ENCODE measurements around the gene IFNAR2. TPM values are rescaled to one million over a fixed set of nuclear protein-coding genes. Genes with fewer than 3 reads are reported as not detected.
"Not testable (repeated sequence)": the region's sequence is repeated elsewhere in the genome, so short reads cannot be mapped to it uniquely, and the experiment has no call there.

IFNAR2 gene
- total RNA-seq, 2 experiments from 2014 or later: 68.3 to 77.6 TPM

- ATAC-seq (ENCODE audit: low read depth); H3K9me3 Mint-ChIP-seq; H3K27me3 Mint-ChIP-seq; DNase-seq: not testable (repeated sequence)
- POLR2A ChIA-PET: interaction anchor here (0.6 to 1.6 kb wide), 3 partner anchors 35 to 468 kb away, joined by 4 to 6 read pairs (median 5); partner anchors contain the start of genes IFNAR1 and PAXBP1
- Mint-ChIP-seq H3K4me1 (peaks cover 67% of the 10 kb centered on the region), H3K36me3 (peaks cover 46% of the 10 kb centered on the region), H3K27ac (peak overlapping the region; percentile 89), H3K4me3 (peak overlapping the region; percentile 69)
These were observed 9.9 kb downstream of the IFNAR2 start for GRCh38 chr21:33239559-33240127.

DNA sequence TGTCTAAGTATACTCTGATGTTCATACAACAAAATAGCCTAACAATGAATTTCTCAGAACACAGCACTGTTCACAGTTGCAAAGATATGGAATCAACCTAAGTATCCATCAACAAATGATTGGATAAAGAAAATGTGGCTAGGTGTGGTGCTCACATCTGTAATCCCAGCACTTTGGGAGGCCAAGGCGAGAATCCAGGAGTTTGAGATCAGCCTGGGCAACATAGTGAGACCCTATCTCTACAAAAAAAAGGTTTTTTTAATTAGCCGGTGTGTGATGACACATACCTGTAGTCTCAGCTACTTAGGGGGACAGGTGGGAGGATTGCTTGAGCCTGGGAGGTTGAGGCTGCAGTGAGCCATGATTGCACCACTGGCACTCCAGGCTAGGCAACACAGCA lies 10.7 kb downstream of the IFNAR2 start:
- no peak for DNase-seq
- POLR2A ChIA-PET: interaction anchor here (1.4 kb wide), 1 partner anchor 121 kb away, joined by 3 read pairs; no protein-coding TSS in a partner anchor
- no peak overlapping the region for H3K4me3 Mint-ChIP-seq
- H3K27ac Mint-ChIP-seq: peak overlapping the region; percentile 82
- H3K27me3 Mint-ChIP-seq: no peaks in the 10 kb centered on the region
- H3K4me1 Mint-ChIP-seq: peaks cover 70% of the 10 kb centered on the region
- H3K9me3 Mint-ChIP-seq: no peaks in the 10 kb centered on the region
- ATAC-seq (ENCODE audit: low read depth): no peak
- H3K36me3 Mint-ChIP-seq: peaks cover 52% of the 10 kb centered on the region

DNA sequence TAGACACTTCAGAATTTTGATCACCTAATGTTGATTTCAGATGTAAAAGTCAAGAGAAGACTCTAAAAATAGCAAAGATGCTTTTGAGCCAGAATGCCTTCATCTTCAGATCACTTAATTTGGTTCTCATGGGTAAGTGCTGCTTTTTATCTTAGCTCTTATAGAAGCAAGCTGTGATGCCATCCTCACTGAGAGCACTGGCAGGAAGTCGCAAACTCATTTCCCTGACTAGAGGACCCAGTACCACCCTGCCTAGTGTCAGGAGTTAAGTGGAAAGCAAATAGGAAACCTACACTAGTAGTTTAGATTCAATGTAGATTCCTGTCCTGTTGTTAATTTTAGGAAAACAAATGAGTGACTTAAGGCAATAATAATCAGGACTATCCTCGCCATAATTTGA lies 12.1 kb downstream of the IFNAR2 start:
- peaks cover 60% of the 10 kb centered on the region for H3K36me3 Mint-ChIP-seq
- H3K27me3 Mint-ChIP-seq: no peaks in the 10 kb centered on the region
- no peaks in the 10 kb centered on the region for H3K9me3 Mint-ChIP-seq
- ATAC-seq (ENCODE audit: low read depth): peak; percentile 28
- POLR2A ChIA-PET: interaction anchor here (0.6 to 1.6 kb wide), 3 partner anchors 10 to 203 kb away, joined by 3 to 8 read pairs (median 4); no protein-coding TSS in a partner anchor
- no peak for DNase-seq
- H3K4me1 Mint-ChIP-seq: peaks cover 73% of the 10 kb centered on the region
- no peak overlapping the region for H3K4me3 Mint-ChIP-seq
- H3K27ac Mint-ChIP-seq: peak overlapping the region; percentile 58

GRCh38 chr21:33242846-33243245 lies 13.1 kb downstream of the IFNAR2 start:
- not testable (repeated sequence) for DNase-seq; H3K4me3 Mint-ChIP-seq; H3K9me3 Mint-ChIP-seq; H3K27me3 Mint-ChIP-seq; ATAC-seq (ENCODE audit: low read depth)
- Mint-ChIP-seq H3K36me3 (peaks cover 64% of the 10 kb centered on the region), H3K4me1 (peaks cover 75% of the 10 kb centered on the region), H3K27ac (peak overlapping the region; percentile 96)
- POLR2A ChIA-PET: interaction anchor here (1.6 kb wide), 1 partner anchor 11 kb away, joined by 8 read pairs; no protein-coding TSS in a partner anchor

- H3K9me3 Mint-ChIP-seq: no peaks in the 10 kb centered on the region
- H3K36me3 Mint-ChIP-seq: peaks cover 71% of the 10 kb centered on the region
- DNase-seq (no peak), ATAC-seq (ENCODE audit: low read depth) (peak; percentile 62)
- peak overlapping the region; percentile 96 for H3K27ac Mint-ChIP-seq
- POLR2A ChIA-PET: interaction anchor here (0.9 kb wide), 1 partner anchor 23 kb away, joined by 3 read pairs; no protein-coding TSS in a partner anchor
- H3K27me3 Mint-ChIP-seq: no peaks in the 10 kb centered on the region
- H3K4me3 Mint-ChIP-seq: peak overlapping the region; percentile 80
- peaks cover 77% of the 10 kb centered on the region for H3K4me1 Mint-ChIP-seq
These were observed 14.5 kb downstream of the IFNAR2 start for GRCh38 chr21:33244082-33244778.

GRCh38 chr21:33244779-33245105 lies 15.0 kb downstream of the IFNAR2 start:
- H3K9me3 Mint-ChIP-seq: no peaks in the 10 kb centered on the region
- H3K4me3 Mint-ChIP-seq: peak overlapping the region; percentile 80
- H3K27ac Mint-ChIP-seq: peak overlapping the region; percentile 96
- POLR2A ChIA-PET: interaction anchor here (0.9 to 1.2 kb wide), 2 partner anchors 8 to 22 kb away, joined by 3 read pairs; no protein-coding TSS in a partner anchor
- DNase-seq (no peak), ATAC-seq (ENCODE audit: low read depth) (no peak)
- H3K27me3 Mint-ChIP-seq: no peaks in the 10 kb centered on the region
- H3K4me1 Mint-ChIP-seq: peaks cover 79% of the 10 kb centered on the region
- peaks cover 74% of the 10 kb centered on the region for H3K36me3 Mint-ChIP-seq

DNA sequence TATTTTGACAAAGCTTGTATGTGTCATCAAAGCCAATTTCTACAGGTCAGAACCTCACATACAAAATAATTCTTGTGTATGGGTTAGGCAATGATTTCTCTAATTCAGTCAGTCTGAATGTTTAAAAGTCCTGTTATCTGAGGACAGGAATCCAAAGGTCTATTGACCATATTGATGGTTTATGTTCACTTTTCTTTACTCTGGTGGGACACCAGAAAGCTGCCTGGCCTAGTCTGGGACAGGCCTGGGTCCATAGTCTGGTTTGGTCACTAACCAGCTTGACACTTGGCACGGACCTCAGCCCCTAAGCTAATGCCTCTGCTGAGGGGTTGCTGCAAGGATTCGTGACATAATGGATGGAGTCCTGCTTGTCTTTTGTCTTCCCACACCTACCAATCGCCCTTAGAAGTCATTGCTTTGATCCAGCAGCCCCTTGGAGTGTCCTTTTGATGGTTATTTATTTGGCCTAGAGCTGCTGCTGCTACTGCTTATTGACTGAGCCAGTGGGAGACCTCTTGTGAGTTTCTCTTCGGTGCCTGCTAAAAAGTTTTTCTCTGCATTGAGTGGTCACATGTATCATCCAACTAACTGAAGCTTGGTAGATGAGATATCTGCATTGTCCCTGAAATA lies 15.7 kb downstream of the IFNAR2 start:
- Mint-ChIP-seq H3K36me3 (peaks cover 76% of the 10 kb centered on the region), H3K4me1 (peaks cover 74% of the 10 kb centered on the region), H3K27ac (peak overlapping the region; percentile 96), H3K9me3 (no peaks in the 10 kb centered on the region), H3K27me3 (no peaks in the 10 kb centered on the region), H3K4me3 (peak overlapping the region; percentile 80)
- ATAC-seq (ENCODE audit: low read depth): no peak
- POLR2A ChIA-PET: interaction anchor here (0.7 to 1.2 kb wide), 2 partner anchors 9 to 21 kb away, joined by 3 read pairs; partner anchors contain the start of gene IL10RB
- no peak for DNase-seq

GRCh38 chr21:33246506-33246905 lies 16.8 kb downstream of the IFNAR2 start:
- Mint-ChIP-seq H3K36me3 (peaks cover 87% of the 10 kb centered on the region), H3K27me3 (no peaks in the 10 kb centered on the region), H3K4me3 (peak overlapping the region; percentile 62), H3K27ac (peak overlapping the region; percentile 81), H3K4me1 (peaks cover 67% of the 10 kb centered on the region), H3K9me3 (no peaks in the 10 kb centered on the region)
- no peak for ATAC-seq (ENCODE audit: low read depth)
- POLR2A ChIA-PET: no interaction called here
- no peak for DNase-seq

DNA sequence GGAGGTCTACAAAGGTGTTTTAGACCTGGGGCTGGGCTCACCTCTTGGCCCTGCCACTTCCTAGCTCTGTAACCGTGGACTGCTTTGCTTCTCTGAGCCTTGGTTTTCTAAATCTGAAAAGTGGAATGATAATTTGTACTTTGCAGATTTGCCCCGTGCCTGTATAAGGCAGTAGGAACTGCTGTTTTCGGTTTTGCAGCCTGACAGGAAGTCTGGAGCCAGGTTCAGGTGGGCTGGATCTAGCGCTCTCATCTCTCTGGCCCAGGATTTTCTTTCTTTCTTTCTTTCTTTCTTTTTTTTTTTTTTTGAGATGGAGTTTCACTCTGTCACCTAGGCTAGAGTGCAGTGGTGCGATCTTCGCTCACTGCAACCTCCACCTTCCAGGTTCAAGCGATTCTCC lies 17.2 kb downstream of the IFNAR2 start:
- peaks cover 86% of the 10 kb centered on the region for H3K36me3 Mint-ChIP-seq
- peak; percentile 43 for ATAC-seq (ENCODE audit: low read depth)
- H3K4me3 Mint-ChIP-seq: peak overlapping the region; percentile 62
- peaks cover 62% of the 10 kb centered on the region for H3K4me1 Mint-ChIP-seq
- H3K9me3 Mint-ChIP-seq: no peaks in the 10 kb centered on the region
- H3K27me3 Mint-ChIP-seq: no peaks in the 10 kb centered on the region
- peak overlapping the region; percentile 81 for H3K27ac Mint-ChIP-seq
- POLR2A ChIA-PET: no interaction called here
- no peak for DNase-seq

GRCh38 chr21:33247599-33247998 lies 17.9 kb downstream of the IFNAR2 start:
- Mint-ChIP-seq H3K4me3 (no peak overlapping the region), H3K27me3 (no peaks in the 10 kb centered on the region), H3K4me1 (peaks cover 60% of the 10 kb centered on the region), H3K9me3 (no peaks in the 10 kb centered on the region), H3K27ac (peak overlapping the region; percentile 81), H3K36me3 (peaks cover 87% of the 10 kb centered on the region)
- DNase-seq (no peak), ATAC-seq (ENCODE audit: low read depth) (no peak)
- POLR2A ChIA-PET: no interaction called here

DNA sequence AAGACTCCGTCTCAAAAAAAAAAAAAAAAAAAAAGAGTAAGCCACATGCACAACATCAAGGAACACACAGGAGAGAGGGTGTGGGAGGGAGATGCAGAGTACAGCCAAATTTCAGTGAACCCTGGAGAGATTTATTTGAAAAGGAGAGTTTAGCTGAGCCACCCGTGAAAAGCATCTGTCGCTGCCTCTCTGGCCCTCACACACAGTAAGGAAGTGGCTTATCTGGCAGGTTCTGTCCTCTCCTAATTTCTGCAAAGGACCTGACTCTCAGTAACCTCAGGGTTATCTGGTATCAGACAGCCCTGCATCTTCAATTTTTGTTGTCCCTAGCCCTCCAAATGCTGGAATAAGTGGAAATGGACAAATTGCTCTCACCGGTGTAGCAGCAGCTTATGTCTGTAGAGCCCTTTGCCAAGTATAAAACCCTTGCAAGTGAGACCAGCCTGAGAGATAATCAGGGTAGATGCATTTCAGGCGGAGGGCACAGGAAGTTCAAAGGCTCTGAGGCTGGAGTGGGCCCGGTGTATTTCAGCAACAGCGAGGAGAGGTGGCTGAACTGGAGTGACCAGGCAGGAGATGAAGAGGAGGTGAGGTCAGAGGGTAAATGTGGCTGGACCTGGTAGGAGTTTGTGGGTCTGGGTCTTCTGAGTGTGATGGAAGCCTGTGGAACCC lies 19.7 kb downstream of the IFNAR2 start:
- POLR2A ChIA-PET: interaction anchor here (0.7 to 1.6 kb wide), 2 partner anchors 10 to 113 kb away, joined by 3 to 6 read pairs; no protein-coding TSS in a partner anchor
- peaks cover 49% of the 10 kb centered on the region for H3K4me1 Mint-ChIP-seq
- ATAC-seq (ENCODE audit: low read depth) (peak; percentile 58), DNase-seq (no peak)
- H3K27ac Mint-ChIP-seq: peak overlapping the region; percentile 85
- peak overlapping the region; percentile 24 for H3K4me3 Mint-ChIP-seq
- H3K27me3 Mint-ChIP-seq: no peaks in the 10 kb centered on the region
- no peaks in the 10 kb centered on the region for H3K9me3 Mint-ChIP-seq
- H3K36me3 Mint-ChIP-seq: peaks cover 86% of the 10 kb centered on the region

GRCh38 chr21:33251119-33251518 lies 21.4 kb downstream of the IFNAR2 start:
- DNase-seq (no peak), ATAC-seq (ENCODE audit: low read depth) (no peak)
- Mint-ChIP-seq H3K4me1 (peaks cover 44% of the 10 kb centered on the region), H3K9me3 (no peaks in the 10 kb centered on the region), H3K36me3 (peaks cover 87% of the 10 kb centered on the region), H3K4me3 (no peak overlapping the region), H3K27ac (peak overlapping the region; percentile 15), H3K27me3 (no peaks in the 10 kb centered on the region)
- POLR2A ChIA-PET: no interaction called here

DNA sequence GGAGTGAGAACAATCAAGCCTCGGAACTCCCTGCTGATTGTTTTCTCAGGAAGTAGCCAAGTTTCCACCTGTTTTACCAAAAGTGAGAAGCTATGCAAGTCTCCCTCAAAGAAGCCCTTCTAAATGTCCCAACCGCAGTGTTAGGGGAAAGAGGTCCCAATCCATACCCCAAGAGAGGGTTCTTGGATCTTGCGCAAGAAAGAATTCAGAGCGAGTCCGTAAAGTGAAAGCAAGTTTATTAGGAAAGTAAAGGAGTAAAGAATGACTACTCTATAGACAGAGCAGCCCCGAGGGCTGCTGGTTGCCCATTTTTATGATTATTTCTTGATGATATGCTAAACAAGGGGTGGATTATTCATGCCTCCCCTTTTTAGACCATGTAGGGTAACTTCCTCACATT lies 23.6 kb downstream of the IFNAR2 start:
- POLR2A ChIA-PET, H3K4me3 Mint-ChIP-seq: not testable (repeated sequence)
- H3K36me3 Mint-ChIP-seq: peaks cover 86% of the 10 kb centered on the region

More for the DNA sequence above, 23.6 kb downstream of the IFNAR2 start:
- not testable (repeated sequence) for H3K27ac Mint-ChIP-seq; DNase-seq; H3K27me3 Mint-ChIP-seq; H3K9me3 Mint-ChIP-seq; ATAC-seq (ENCODE audit: low read depth)
- H3K4me1 Mint-ChIP-seq: peaks cover 31% of the 10 kb centered on the region

All from activated naive CD8-positive, alpha-beta T cell treated with anti-CD3 and anti-CD28 coated beads, Interleukin-2, amount 10 ng/mL, durations not matched to agents 7 days and 5 days (primary cell).